Measurements from ENCODE around the gene FAM83C.

FAM83C gene

GRCh38 chr20:35293303-35294292 lies 1.4 kb upstream of the FAM83C start:
- TF ChIP-seq CTCF (IDR thresholded peaks at IDR 0.05; ENCODE audit: extremely low read depth, insufficient read depth, missing control alignments): no peak
- DNase-seq (ENCODE audit: low spot score): no peak
- in situ Hi-C loops (cut with MboI; ENCODE audit: low pct_unique_long_range_greater_than_20kb, low sequenced_read_pairs, unreplicated experiment): no loop called here

- in situ Hi-C loops (cut with MboI; ENCODE audit: low pct_unique_long_range_greater_than_20kb, low sequenced_read_pairs, unreplicated experiment): no loop called here
- DNase-seq (ENCODE audit: low spot score): no peak
- TF ChIP-seq CTCF (IDR thresholded peaks at IDR 0.05; ENCODE audit: extremely low read depth, insufficient read depth, missing control alignments): no peak
Observed at GRCh38 chr20:35292504-35293285, 470 bp upstream of the FAM83C start.

GRCh38 chr20:35290887-35291417 lies 1.3 kb downstream of the FAM83C start:
- no peak for TF ChIP-seq CTCF (IDR thresholded peaks at IDR 0.05; ENCODE audit: extremely low read depth, insufficient read depth, missing control alignments)
- DNase-seq (ENCODE audit: low spot score): no peak
- in situ Hi-C loops (cut with MboI; ENCODE audit: low pct_unique_long_range_greater_than_20kb, low sequenced_read_pairs, unreplicated experiment): no loop called here

GRCh38 chr20:35290186-35290886 lies 1.9 kb downstream of the FAM83C start:
- in situ Hi-C loops (cut with MboI; ENCODE audit: low pct_unique_long_range_greater_than_20kb, low sequenced_read_pairs, unreplicated experiment): no loop called here
- no peak for DNase-seq (ENCODE audit: low spot score)
- no peak for TF ChIP-seq CTCF (IDR thresholded peaks at IDR 0.05; ENCODE audit: extremely low read depth, insufficient read depth, missing control alignments)

- no peak for DNase-seq (ENCODE audit: low spot score)
- TF ChIP-seq CTCF (IDR thresholded peaks at IDR 0.05; ENCODE audit: extremely low read depth, insufficient read depth, missing control alignments): no peak
- in situ Hi-C loops (cut with MboI; ENCODE audit: low pct_unique_long_range_greater_than_20kb, low sequenced_read_pairs, unreplicated experiment): no loop called here
Observed at GRCh38 chr20:35288325-35289060, 3.7 kb downstream of the FAM83C start.

All from GM13977 (cell line).